ENCODE measurements around the gene IZUMO4.
"Not testable (repeated sequence)": the region's sequence is repeated elsewhere in the genome, so short reads cannot be mapped to it uniquely, and the experiment has no call there.

The IZUMO4 gene

DNA sequence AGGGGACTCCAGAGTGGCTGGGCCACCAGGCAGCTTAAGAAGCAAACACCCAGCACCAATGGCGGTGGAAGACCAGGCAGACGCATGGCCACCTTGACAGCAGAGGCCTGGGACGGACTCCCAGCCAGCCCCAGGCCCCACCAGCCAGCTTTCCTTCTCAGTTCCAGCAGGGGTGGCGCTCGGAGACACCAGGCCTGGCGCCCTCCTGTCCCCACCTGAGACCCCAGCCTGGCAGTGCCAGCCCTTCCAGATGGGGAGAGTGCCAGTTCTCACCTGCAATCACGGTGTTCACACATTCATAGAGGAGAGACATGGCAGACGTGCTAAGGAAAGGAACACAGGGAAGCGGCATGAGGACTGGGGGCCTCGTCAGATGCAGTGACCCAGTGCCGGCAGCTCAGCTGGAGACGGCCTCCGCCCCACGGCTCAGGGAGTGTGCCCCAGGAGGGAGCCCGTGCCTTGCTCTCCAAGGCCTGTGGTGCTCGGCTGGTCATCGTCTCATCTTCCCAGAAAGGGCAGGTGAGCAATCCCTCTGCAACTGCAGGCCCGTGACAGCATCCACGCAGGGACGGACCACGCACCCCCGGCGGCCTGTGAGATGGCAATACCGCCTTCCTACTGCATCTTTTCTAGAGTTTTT lies 30.3 kb downstream of the IZUMO4 start:
- peaks cover 89% of the 10 kb centered on the region for H3K36me3 ChIP-seq (ENCODE audit: insufficient read depth, insufficient read length, low read length)
- no peak overlapping the region for H3K4me3 ChIP-seq (ENCODE audit: insufficient read length, low read depth)
- no peaks in the 10 kb centered on the region for H3K9me3 ChIP-seq (ENCODE audit: insufficient read depth, low read length)
- H3K4me1 ChIP-seq (ENCODE audit: insufficient read depth, insufficient read length) = peaks cover 7% of the 10 kb centered on the region
- no peaks in the 10 kb centered on the region for H3K27me3 ChIP-seq (ENCODE audit: insufficient read depth, insufficient read length)
- no peak overlapping the region for H3K9ac ChIP-seq (ENCODE audit: insufficient read length, low read depth)
- DNase-seq (ENCODE audit: low read depth, low spot score) = no peak
- TF ChIP-seq YY1 (IDR thresholded peaks at IDR 0.05; ENCODE audit: insufficient read depth, insufficient read length) (no peak), ZNF274 (IDR thresholded peaks at IDR 0.05; ENCODE audit: low read depth, low read length) (no peak), SUZ12 (IDR thresholded peaks at IDR 0.05; ENCODE audit: extremely low read depth, insufficient read depth, insufficient read length) (no peak)

- Histone ChIP-seq H3K36me3 (ENCODE audit: insufficient read depth, insufficient read length, low read length) (peaks cover 89% of the 10 kb centered on the region), H3K4me3 (ENCODE audit: insufficient read length, low read depth) (no peak overlapping the region), H3K9me3 (ENCODE audit: insufficient read depth, low read length) (no peaks in the 10 kb centered on the region), H3K4me1 (ENCODE audit: insufficient read depth, insufficient read length) (peaks cover 7% of the 10 kb centered on the region), H3K27me3 (ENCODE audit: insufficient read depth, insufficient read length) (no peaks in the 10 kb centered on the region), H3K9ac (ENCODE audit: insufficient read length, low read depth) (no peak overlapping the region)
- no peak for DNase-seq (ENCODE audit: low read depth, low spot score)
- no peak for TF ChIP-seq ZNF274 (IDR thresholded peaks at IDR 0.05; ENCODE audit: low read depth, low read length)
- TF ChIP-seq YY1 (IDR thresholded peaks at IDR 0.05; ENCODE audit: insufficient read depth, insufficient read length) = no peak
- TF ChIP-seq SUZ12 (IDR thresholded peaks at IDR 0.05; ENCODE audit: extremely low read depth, insufficient read depth, insufficient read length) = no peak
These were observed 31.0 kb downstream of the IZUMO4 start for GRCh38 chr19:2127758-2128157.

DNA sequence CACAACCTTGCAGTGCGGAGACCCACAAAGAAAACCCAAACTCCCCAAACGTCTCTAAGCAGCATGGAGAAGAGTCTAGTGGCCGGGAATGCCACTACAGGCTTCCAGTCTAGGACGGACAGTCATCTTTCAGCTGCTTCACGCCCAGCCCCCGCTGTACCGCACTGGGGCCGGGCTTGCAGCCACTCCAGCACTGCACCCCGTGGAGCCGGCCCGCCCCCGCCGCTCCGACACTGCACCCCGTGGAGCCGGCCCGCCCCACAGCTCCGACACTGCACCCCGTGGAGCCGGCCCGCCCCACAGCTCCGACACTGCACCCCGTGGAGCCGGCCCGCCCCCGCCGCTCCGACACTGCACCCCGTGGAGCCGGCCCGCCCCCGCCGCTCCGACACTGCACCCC lies 31.5 kb downstream of the IZUMO4 start:
- not testable (repeated sequence) for H3K4me3 ChIP-seq (ENCODE audit: insufficient read length, low read depth); DNase-seq (ENCODE audit: low read depth, low spot score); H3K27me3 ChIP-seq (ENCODE audit: insufficient read depth, insufficient read length); H3K9me3 ChIP-seq (ENCODE audit: insufficient read depth, low read length); H3K4me1 ChIP-seq (ENCODE audit: insufficient read depth, insufficient read length); H3K9ac ChIP-seq (ENCODE audit: insufficient read length, low read depth)
- H3K36me3 ChIP-seq (ENCODE audit: insufficient read depth, insufficient read length, low read length) = peaks cover 89% of the 10 kb centered on the region

DNA sequence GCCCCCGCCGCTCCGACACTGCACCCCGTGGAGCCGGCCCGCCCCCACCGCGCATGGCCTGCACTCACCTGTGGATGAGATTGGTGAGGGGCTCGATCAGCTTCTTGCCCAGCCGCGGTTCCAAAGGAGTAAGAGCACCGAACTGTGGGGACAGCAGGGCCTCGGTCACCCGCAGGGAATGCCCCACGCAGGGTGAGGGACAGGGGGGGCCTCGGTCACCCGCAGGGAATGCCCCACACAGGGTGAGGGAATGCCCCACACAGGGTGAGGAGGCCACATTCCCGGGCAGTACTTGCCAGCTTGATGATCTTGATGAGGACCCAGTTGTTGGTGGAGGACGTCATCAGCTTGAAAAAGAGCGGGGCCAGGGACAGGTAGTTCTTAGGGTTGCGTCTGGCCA lies 32.3 kb downstream of the IZUMO4 start:
- no peak for DNase-seq (ENCODE audit: low read depth, low spot score)
- H3K9ac ChIP-seq (ENCODE audit: insufficient read length, low read depth) = no peak overlapping the region
- no peaks in the 10 kb centered on the region for H3K27me3 ChIP-seq (ENCODE audit: insufficient read depth, insufficient read length)
- peaks cover 7% of the 10 kb centered on the region for H3K4me1 ChIP-seq (ENCODE audit: insufficient read depth, insufficient read length)
- TF ChIP-seq SUZ12 (IDR thresholded peaks at IDR 0.05; ENCODE audit: extremely low read depth, insufficient read depth, insufficient read length) = no peak
- no peak for TF ChIP-seq YY1 (IDR thresholded peaks at IDR 0.05; ENCODE audit: insufficient read depth, insufficient read length)
- TF ChIP-seq ZNF274 (IDR thresholded peaks at IDR 0.05; ENCODE audit: low read depth, low read length) = no peak
- no peaks in the 10 kb centered on the region for H3K9me3 ChIP-seq (ENCODE audit: insufficient read depth, low read length)
- H3K36me3 ChIP-seq (ENCODE audit: insufficient read depth, insufficient read length, low read length) = peaks cover 87% of the 10 kb centered on the region
- H3K4me3 ChIP-seq (ENCODE audit: insufficient read length, low read depth) = no peak overlapping the region

DNA sequence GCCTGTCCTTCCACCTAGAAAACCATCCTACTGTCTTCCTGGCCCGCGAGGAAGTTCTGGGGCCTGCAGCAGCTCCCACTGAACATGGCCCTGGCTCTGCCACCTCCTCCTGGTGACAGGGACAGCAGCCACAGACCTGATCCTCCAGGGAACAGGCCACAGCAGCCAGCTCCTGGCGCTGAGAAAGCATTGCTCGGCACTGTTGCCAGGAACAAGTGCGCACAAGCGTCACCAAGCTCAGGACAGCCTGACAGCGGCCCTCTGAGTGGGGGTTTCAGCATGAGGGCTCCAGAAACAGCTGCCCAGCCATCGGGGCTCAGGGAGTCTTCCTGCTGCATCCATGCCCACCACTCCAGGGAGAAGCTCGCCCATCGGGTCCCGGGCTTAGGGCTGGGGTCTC lies 32.8 kb downstream of the IZUMO4 start:
- no peak for TF ChIP-seq SUZ12 (IDR thresholded peaks at IDR 0.05; ENCODE audit: extremely low read depth, insufficient read depth, insufficient read length)
- no peak for TF ChIP-seq YY1 (IDR thresholded peaks at IDR 0.05; ENCODE audit: insufficient read depth, insufficient read length)
- H3K4me3 ChIP-seq (ENCODE audit: insufficient read length, low read depth) = no peak overlapping the region
- H3K9ac ChIP-seq (ENCODE audit: insufficient read length, low read depth) = no peak overlapping the region
- H3K4me1 ChIP-seq (ENCODE audit: insufficient read depth, insufficient read length) = peaks cover 7% of the 10 kb centered on the region
- peaks cover 85% of the 10 kb centered on the region for H3K36me3 ChIP-seq (ENCODE audit: insufficient read depth, insufficient read length, low read length)
- DNase-seq (ENCODE audit: low read depth, low spot score) = no peak
- H3K27me3 ChIP-seq (ENCODE audit: insufficient read depth, insufficient read length) = no peaks in the 10 kb centered on the region
- H3K9me3 ChIP-seq (ENCODE audit: insufficient read depth, low read length) = no peaks in the 10 kb centered on the region

DNA sequence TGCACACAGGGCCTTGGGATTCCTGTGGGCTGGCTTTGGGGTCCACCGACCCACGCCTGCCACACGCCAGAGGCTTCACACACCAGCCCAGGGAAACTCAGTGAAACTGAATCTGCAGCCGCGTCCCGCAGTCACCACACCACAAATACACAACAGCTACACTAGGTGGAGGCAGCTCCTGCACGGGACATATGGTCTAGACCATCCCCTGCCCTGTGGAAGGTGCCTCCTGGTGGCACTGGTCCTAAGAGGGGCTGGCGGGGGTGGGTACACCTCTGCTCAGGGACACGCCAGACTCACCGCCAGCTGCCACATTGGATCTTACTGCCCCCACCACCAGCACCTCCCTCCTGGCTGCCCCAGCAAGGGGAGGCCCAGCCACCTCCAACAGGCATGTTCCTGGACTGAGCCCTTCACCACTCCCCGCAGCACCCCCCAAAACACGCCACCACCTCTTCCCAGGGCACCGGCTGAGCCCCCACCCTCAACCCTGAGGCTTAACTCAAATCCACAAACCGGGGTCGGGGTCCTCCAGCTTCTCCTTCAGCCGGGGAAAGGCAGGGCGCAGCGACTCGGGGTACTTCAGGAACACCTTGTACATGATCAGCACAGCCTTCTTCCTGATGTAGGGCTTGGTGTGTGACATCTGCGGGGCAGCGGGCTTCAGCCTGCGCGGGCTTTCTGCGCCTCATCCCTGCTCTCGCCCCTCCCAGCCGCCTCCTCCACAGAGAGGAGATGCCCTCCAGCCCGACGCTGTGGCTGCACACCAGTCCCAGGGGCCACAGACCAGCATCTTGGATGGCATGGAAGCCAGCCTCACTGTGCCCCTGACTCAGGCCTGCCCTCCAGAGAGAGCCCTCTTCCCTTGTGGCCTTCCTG lies 33.4 kb downstream of the IZUMO4 start:
- DNase-seq (ENCODE audit: low read depth, low spot score) = no peak
- no peak for TF ChIP-seq SUZ12 (IDR thresholded peaks at IDR 0.05; ENCODE audit: extremely low read depth, insufficient read depth, insufficient read length)
- TF ChIP-seq ZNF274 (IDR thresholded peaks at IDR 0.05; ENCODE audit: low read depth, low read length) = no peak
- no peak for TF ChIP-seq YY1 (IDR thresholded peaks at IDR 0.05; ENCODE audit: insufficient read depth, insufficient read length)
- Histone ChIP-seq H3K4me1 (ENCODE audit: insufficient read depth, insufficient read length) (peaks cover 7% of the 10 kb centered on the region), H3K27me3 (ENCODE audit: insufficient read depth, insufficient read length) (no peaks in the 10 kb centered on the region), H3K36me3 (ENCODE audit: insufficient read depth, insufficient read length, low read length) (peaks cover 78% of the 10 kb centered on the region), H3K9me3 (ENCODE audit: insufficient read depth, low read length) (no peaks in the 10 kb centered on the region), H3K4me3 (ENCODE audit: insufficient read length, low read depth) (no peak overlapping the region), H3K9ac (ENCODE audit: insufficient read length, low read depth) (no peak overlapping the region)

DNA sequence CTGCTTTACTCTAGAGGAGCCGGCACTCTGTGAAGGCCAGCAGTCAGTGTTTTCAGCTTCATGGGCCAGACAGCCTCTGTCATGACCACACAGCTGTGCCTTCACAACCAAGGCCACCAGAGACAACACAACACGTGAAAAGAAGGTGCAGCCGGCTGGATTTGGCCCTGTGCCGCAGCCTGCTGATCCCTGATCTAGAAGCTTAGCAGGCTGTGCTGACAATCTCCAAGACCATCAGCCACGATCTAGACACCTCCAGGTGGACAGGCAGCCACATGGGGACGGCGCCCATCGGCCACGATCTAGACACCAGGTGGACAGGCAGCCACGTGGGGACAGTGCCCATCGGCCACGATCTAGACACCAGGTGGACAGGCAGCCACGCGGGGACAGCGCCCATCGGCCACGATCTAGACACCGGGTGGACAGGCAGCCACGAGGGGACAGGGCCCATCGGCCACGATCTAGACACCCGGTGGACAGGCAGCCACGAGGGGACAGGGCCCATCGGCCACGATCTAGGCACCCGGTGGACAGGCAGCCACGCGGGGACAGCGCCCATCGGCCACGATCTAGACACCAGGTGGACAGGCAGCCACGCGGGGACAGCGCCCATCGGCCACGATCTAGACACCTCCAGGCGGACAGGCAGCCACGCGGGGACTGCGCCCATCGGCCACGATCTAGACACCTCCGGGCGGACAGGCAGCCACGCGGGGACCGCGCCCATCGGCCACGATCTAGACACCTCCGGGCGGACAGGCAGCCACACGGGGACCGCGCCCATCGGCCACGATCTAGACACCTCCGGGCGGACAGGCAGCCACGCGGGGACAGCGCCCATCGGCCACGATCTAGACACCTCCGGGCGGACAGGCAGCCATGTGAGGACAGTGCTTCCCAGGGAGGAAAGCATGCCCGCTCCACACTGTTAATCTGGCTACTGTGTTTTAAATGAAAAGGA lies 34.6 kb downstream of the IZUMO4 start:
- not testable (repeated sequence) for H3K27me3 ChIP-seq (ENCODE audit: insufficient read depth, insufficient read length); H3K9ac ChIP-seq (ENCODE audit: insufficient read length, low read depth); H3K9me3 ChIP-seq (ENCODE audit: insufficient read depth, low read length); DNase-seq (ENCODE audit: low read depth, low spot score); H3K4me1 ChIP-seq (ENCODE audit: insufficient read depth, insufficient read length); H3K4me3 ChIP-seq (ENCODE audit: insufficient read length, low read depth)
- peaks cover 77% of the 10 kb centered on the region for H3K36me3 ChIP-seq (ENCODE audit: insufficient read depth, insufficient read length, low read length)
